ENCODE results near the gene SLC41A3. TPM values are rescaled to one million over a fixed set of nuclear protein-coding genes. Genes with fewer than 3 reads are reported as not detected.
"Not testable (repeated sequence)": the region's sequence is repeated elsewhere in the genome, so short reads cannot be mapped to it uniquely, and the experiment has no call there.

The SLC41A3 gene
- total RNA-seq, 1 donor from 2014 or later, result 22.9 TPM

GRCh38 chr3:126082362-126083137 is 1.4 kb downstream of the SLC41A3 start:
- no peak for ATAC-seq

DNA sequence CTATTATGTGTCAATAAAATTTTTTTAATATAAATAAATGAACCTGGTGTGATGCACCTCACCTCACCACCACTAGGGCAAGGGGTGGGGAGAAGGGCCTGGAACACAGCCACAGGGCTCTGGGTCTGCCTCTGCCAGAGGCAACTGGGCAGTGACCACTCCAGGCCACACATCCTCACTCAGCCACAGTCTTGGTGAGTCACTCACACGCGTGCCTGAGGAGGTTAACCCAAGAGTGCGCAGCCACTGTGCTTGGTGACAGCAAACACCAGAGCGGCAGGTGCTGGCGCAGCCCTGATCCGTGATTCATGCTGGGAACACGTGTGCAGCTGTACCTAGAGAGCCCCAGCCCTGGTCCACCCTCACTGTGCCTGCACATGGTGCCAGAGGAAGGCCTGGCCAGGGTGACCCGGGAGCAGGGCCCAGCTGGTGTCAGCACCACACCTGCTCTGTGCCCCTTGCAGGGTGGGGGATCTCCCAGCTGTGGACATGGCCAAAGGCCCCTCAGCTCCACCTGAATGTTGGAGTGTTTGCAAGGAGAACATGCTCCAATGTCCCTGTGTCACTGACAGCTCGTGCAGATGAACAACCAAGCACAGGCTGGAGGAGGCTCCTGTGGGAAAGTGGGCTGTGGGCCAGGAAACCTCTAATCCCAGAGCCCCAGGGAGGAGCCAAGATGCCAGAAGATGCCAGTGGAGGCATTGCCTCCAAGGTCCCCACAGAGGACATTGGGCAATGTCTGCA is 2.1 kb downstream of the SLC41A3 start:
- ATAC-seq, result peak; percentile 92

- ATAC-seq, result no peak
Observed at GRCh38 chr3:126080970-126081369, 3.0 kb downstream of the SLC41A3 start.

DNA sequence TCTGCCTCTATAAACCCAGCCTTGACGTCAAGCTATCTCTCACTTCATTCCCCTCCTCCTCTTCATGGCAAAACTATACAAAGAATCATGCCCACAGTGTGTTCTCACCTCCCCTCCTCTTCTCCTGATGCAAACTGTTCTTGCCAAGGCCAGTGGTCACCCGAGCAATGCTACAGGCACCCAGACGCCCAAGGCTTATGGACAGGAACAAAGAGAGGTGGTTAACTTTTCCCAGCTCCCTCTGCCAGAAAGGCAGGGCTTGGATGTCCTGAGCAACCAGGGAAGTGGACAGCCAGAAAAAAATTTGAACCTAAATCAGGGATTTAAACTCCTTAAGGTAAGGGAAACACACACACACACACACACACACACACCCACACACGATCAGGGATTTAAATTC is 5.1 kb downstream of the SLC41A3 start:
- ATAC-seq, result no peak

GRCh38 chr3:126077754-126078153 is 6.2 kb downstream of the SLC41A3 start:
- no peak for ATAC-seq

DNA sequence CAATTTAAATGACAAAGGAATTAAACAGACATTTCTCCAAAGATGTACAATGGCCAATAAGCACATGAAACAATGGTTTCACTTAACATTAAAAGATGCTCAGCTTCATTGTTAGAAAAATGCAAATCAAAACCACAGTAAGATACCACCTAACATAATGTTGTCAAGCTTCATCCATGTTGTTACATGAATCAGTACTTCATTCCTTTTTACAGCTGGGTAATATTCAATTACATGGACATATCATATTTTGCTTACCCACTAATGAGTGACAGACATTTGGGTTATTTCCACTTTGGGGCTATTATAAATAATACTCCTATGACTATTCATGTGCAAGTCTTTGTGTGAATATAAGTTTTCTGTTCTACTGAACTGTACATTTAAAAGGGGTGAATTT is 7.8 kb downstream of the SLC41A3 start:
- no peak for ATAC-seq

DNA sequence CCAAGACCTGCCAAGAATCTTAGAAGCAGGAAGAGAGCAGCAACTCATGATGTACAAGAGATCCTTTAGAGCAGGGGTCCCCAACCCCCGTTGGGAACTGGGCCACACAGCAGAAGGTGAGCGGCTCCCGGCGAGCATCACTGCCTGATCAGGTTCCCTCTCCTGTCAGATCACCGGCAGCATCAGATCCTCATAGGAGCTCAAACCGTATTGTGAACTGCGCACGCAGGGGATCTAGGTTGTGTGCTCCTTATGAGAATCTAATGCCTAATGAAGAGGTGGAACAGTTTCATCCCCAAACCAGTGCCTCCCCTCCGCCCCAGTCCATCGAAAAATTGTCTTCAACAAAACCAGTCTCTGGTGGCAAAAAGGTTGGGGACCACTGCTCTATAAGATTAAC is 13.8 kb downstream of the SLC41A3 start:
- no peak for ATAC-seq

DNA sequence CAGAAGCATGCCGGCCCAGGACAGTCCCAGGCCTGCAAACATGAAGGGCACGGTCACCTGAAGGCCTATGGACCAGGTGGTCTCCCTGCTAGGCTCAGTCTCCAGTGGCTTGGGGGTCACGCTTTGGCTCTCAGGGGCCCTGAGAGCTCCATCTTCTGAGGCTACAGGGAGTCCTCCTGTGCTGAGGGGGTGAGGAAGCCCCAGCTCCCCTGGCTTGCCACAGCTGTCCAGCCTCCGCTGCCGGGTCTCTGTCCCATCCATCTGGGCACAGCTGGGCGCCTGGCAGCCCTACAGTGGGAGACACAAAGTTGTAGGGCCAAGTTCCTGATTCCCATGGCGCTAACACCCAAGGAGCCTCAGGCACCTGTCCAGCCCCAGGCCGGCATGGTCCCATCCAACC is 16.0 kb downstream of the SLC41A3 start:
- ATAC-seq, result peak; percentile 12

- not testable (repeated sequence) for ATAC-seq
Observed at GRCh38 chr3:126066676-126067075, 17.2 kb downstream of the SLC41A3 start.

DNA sequence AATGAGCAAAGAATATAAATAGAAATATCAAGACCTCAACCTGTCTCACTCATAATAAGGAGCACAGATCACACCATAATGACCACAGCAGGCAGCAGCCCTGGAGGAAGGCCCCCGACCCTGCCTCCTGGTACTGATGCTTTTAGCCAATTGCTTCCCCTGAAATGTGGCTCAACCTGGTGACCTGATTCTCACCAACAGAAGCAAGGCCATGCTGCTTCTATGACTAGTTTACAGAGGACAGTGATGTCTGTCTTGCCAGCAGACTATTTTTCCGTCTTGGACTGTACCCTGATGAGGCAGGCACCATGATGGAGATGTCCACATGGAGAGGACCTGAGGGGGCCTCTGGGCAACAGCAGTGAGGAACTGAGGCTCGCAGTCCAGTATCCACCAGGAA is 18.0 kb downstream of the SLC41A3 start:
- ATAC-seq, result no peak

- ATAC-seq, result peak; percentile 71
Observed at GRCh38 chr3:126064627-126065258, 19.2 kb downstream of the SLC41A3 start.

DNA sequence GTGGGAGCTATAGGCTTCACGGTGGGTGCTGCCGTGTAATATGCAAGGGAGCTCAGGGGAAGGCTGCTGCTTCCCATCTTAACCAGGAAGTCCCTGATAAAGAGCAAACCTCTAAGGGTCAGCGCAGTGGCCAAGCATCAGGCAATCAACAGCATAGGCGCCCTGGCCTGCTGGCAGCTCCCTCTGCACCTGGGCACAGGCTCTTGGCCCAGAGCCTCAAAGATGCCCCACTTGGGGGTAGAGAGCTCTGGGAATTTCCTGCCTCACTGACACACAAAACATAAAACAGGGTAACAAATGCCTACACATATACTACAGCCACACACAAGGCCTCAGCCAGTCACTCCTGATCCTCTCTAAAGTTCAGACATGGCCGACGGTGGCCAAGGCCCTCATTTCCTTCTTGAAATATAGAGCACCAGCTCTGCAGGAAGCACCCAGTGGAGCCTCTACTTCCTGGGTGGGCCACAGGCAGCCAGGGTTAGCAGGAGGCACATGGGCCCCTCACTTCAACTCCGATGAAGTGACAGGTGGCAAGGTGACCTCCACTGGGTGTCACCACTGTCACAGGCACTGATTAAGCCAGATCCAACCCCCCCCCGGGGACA is 20.5 kb downstream of the SLC41A3 start:
- ATAC-seq, result no peak

DNA sequence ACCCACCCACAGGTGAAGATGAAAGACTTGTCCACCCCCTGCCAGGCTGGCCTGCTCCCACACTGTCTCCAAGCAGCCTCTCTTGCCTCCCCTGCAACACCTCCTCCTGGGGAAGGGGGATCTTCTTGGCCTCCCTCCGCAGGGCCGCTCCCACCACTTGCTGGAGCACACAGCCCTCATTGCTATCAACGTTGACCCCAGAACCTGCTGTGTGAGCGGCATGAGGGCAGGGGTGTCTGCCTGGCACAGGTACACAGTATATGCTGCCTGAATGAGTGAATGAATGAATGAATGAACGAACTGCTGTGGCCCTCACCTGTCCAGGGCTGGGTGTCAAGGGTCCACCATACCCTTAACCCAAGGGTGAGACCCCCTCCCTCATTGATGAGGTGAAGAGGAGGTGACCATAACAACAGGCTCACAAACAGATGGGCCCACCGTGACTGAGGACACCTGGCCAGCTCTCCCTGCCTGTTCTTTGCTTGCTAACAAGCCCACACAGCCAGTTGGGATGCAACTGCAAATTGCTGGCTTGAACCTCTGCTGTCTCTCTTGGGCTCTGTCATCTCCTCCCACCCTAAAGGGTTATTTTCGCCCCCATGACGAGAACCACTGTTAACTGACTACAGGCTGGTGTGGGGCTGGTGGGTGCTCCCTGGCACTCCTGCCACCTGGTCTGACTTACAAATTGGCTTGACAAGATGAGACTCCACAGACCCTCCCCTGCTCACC is 22.5 kb downstream of the SLC41A3 start:
- no peak for ATAC-seq

DNA sequence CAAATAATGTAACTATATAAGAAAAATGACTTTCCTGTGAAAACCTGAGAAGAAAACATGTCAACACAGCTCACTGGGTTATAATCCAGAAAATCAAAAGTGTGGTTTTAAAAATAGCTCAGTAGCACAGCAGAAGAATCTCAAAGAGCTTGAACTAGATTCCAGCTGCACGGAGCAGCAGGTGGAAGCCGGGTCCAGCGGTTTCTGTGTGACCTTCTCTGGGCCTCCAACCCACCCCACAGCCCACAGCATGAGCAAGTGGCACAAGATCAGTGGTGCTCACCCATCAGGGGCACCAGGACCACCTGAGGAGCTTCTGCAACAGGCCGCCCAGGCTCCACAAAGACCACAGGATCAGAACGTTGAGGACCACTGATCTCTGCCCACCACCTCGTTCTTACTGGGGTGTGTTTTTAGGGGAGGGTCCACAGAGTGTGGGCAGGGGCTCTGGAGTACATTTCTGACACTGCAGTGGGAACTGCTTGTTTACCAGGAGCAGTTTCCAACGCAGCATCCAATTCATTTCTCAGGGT is 23.2 kb downstream of the SLC41A3 start:
- ATAC-seq, result no peak

DNA sequence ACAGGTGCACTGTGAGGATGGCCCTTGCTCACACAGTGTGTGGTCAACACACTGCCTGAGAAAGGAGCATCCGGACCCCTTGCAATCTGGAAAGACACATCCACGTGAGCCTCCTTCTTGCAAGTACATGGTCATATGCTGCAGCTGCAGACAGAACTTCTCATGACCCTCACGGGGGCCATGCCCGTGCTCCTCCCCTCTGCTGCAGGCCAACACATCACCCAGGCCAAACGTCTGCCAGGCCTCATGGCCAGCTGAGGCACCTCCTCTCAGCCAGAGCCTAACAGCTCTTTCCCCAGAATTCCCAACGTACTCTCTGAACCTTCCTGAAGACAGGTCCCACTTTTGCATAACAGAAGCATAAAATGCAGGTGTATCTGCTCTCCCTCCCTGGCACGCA is 25.3 kb downstream of the SLC41A3 start:
- no peak for ATAC-seq

- ATAC-seq, result no peak
Observed at GRCh38 chr3:126057936-126058335, 26.0 kb downstream of the SLC41A3 start.

DNA sequence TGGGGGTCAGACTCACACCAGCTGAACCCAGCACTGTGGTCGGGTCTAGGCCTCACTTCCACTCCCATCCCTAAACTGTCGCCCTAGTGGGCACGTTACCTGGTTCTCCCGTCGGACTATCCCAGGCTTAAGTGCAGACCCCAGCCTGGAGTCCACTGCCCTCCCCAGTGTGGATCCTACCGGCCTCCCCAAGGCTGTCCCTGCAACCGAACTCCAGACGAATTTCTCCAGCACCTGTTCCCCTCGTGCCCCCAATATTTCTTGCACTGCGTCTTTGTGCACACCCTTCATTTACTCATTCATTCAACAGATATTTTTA is 26.5 kb downstream of the SLC41A3 start:
- ATAC-seq, result no peak

GRCh38 chr3:126056681-126057500 is 27.0 kb downstream of the SLC41A3 start:
- peak; percentile 72 for ATAC-seq

GRCh38 chr3:126056088-126056487 is 27.8 kb downstream of the SLC41A3 start:
- ATAC-seq, result no peak

DNA sequence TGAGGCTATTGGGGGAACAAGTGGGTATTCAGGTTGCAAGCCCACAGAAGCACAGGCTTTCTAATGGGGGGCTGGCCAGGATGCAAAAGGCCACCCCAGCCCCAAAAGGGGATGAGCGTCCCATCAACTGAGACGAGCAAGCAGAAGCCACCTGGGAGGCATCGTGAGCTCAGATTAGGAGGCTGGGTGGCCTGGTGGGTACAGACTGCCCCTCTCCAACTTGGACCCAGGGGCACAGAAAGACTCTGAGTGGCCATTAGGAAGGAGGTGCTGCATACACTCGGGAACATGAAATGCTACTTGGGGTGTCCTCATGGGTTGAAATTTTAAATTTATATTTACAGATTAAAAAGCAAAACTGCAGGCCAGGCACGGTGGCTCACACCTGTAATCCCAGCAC is 29.1 kb downstream of the SLC41A3 start:
- no peak for ATAC-seq

GRCh38 chr3:126053949-126054569 is 29.9 kb downstream of the SLC41A3 start:
- ATAC-seq, result no peak
